Activated T-helper 2 cell treated with anti-CD3 and anti-CD28 coated beads, Interferon-gamma antibody, Interleukin-2, Interleukin-4, amounts not matched to agents 10 μg/mL and 5 μg/mL and 100 μg/mL, durations not matched to agents 14 hours and 24 hours and 36 hours (primary cell): ENCODE measurements around the gene ZNF226. TPM values are rescaled to one million over a fixed set of nuclear protein-coding genes. Genes with fewer than 3 reads are reported as not detected.
"Not testable (repeated sequence)": the region's sequence is repeated elsewhere in the genome, so short reads cannot be mapped to it uniquely, and the experiment has no call there.

Source experiments
- DNase-seq: peaks from one replicate; pipeline ENCODE4 v3.0.0; 2021; ENCODE audit warnings: low spot score
- H3K27ac Mint-ChIP-seq: one replicate; pipeline ENCODE4 v1.8.0; 2021; ENCODE audit warnings: mixed read lengths
- H3K27me3 Mint-ChIP-seq: one replicate; pipeline ENCODE4 v1.8.0; 2021; ENCODE audit warnings: low read depth, mixed read lengths
- H3K36me3 Mint-ChIP-seq: one replicate; pipeline ENCODE4 v1.8.0; 2021; ENCODE audit warnings: low read depth, mixed read lengths
- H3K4me1 Mint-ChIP-seq: one replicate; pipeline ENCODE4 v1.8.0; 2021; ENCODE audit warnings: low read depth, mixed read lengths
- H3K4me3 Mint-ChIP-seq: one replicate; pipeline ENCODE4 v1.8.0; 2021; ENCODE audit warnings: low read depth, mild to moderate bottlenecking, moderate library complexity, mixed read lengths
- H3K9me3 Mint-ChIP-seq: one replicate; pipeline ENCODE4 v1.8.0; 2021; ENCODE audit warnings: mixed read lengths
- intact Hi-C: fragments of 100-400 bp; cut with micrococcal nuclease; formaldehyde crosslinking; loops from one replicate; pipeline ENCODE4 v1.15.1; 2023
- total RNA-seq: library from RNA; stranded (reverse); gene quantifications from 2 replicates; pipeline ENCODE4 v1.2.3, GENCODE V29; 2022

Gene ZNF226
- total RNA-seq, result 6.6 and 9.8 TPM in 2 replicates

- peak; percentile 71 for DNase-seq
- H3K4me1 Mint-ChIP-seq, result peaks cover 22% of the 10 kb centered on the region
- intact Hi-C loops, result loop anchor here (1.0 to 10.0 kb wide), 5 partner anchors 24 to 160 kb away; partner anchors contain the start of genes ZNF224, ZNF225, ZNF230 and ZNF234
- H3K36me3 Mint-ChIP-seq, result peaks cover 56% of the 10 kb centered on the region
- no peaks in the 10 kb centered on the region for H3K27me3 Mint-ChIP-seq
- H3K4me3 Mint-ChIP-seq, result peak within 1 kb of the TSS; percentile 85
- H3K27ac Mint-ChIP-seq, result peak within 1 kb of the TSS; percentile 80
- H3K9me3 Mint-ChIP-seq, result peaks cover 73% of the 10 kb centered on the region
Measured at GRCh38 chr19:44164673-44165512, at the start of gene ZNF226. Gene ZNF226, plus strand, starts transcription at chr19:44165100. Its CDS starts 4,981 bp downstream, at chr19:44170081.

- H3K4me1 Mint-ChIP-seq, intact Hi-C loops, H3K4me3 Mint-ChIP-seq, H3K27ac Mint-ChIP-seq, H3K27me3 Mint-ChIP-seq, DNase-seq: not testable (repeated sequence)
- Mint-ChIP-seq H3K9me3 (peaks cover 58% of the 10 kb centered on the region), H3K36me3 (peaks cover 90% of the 10 kb centered on the region)
Measured at GRCh38 chr19:44121162-44121561, 43.7 kb upstream of the ZNF226 start.

GRCh38 chr19:44131955-44132354 is 32.9 kb upstream of the ZNF226 start:
- Mint-ChIP-seq H3K4me1 (no peaks in the 10 kb centered on the region), H3K36me3 (peaks cover 37% of the 10 kb centered on the region), H3K27me3 (no peaks in the 10 kb centered on the region), H3K9me3 (peaks cover 46% of the 10 kb centered on the region), H3K27ac (no peak overlapping the region), H3K4me3 (no peak overlapping the region)
- DNase-seq, result no peak
- intact Hi-C loops, result no loop called here

GRCh38 chr19:44141191-44142058 is 23.5 kb upstream of the ZNF226 start, which contains the start of gene ZNF234:
Gene ZNF234, plus strand, starts transcription at chr19:44141554. Its CDS starts 3,079 bp downstream, at chr19:44144633.
- H3K27me3 Mint-ChIP-seq, result no peaks in the 10 kb centered on the region
- peaks cover 14% of the 10 kb centered on the region for H3K4me1 Mint-ChIP-seq
- H3K27ac Mint-ChIP-seq, result peak within 1 kb of the TSS; percentile 89
- peaks cover 35% of the 10 kb centered on the region for H3K36me3 Mint-ChIP-seq
- H3K9me3 Mint-ChIP-seq, result peaks cover 30% of the 10 kb centered on the region
- H3K4me3 Mint-ChIP-seq, result peak within 1 kb of the TSS; percentile 96
- intact Hi-C loops, result loop anchor here (2.0 kb wide), 1 partner anchor 23 kb away; the partner anchor contains the start of gene ZNF226
- peak; percentile 57 for DNase-seq

- Mint-ChIP-seq H3K4me1 (peaks cover 14% of the 10 kb centered on the region), H3K27ac (peak overlapping the region; percentile 89), H3K9me3 (peaks cover 29% of the 10 kb centered on the region), H3K27me3 (no peaks in the 10 kb centered on the region), H3K4me3 (peak overlapping the region; percentile 96), H3K36me3 (peaks cover 36% of the 10 kb centered on the region)
- intact Hi-C loops, result no loop called here
- DNase-seq, result no peak
Measured at GRCh38 chr19:44142059-44142433, 22.9 kb upstream of the ZNF226 start.

- no peak overlapping the region for H3K27ac Mint-ChIP-seq
Measured at GRCh38 chr19:44149776-44150175, 15.1 kb upstream of the ZNF226 start.

GRCh38 chr19:44151491-44151890 is 13.4 kb upstream of the ZNF226 start:
- Mint-ChIP-seq H3K9me3 (peaks cover 45% of the 10 kb centered on the region), H3K27ac (no peak overlapping the region), H3K4me1 (no peaks in the 10 kb centered on the region), H3K27me3 (no peaks in the 10 kb centered on the region), H3K36me3 (peaks cover 81% of the 10 kb centered on the region), H3K4me3 (no peak overlapping the region)
- DNase-seq, result no peak
- intact Hi-C loops, result no loop called here

More at GRCh38 chr19:44149776-44150175, 15.1 kb upstream of the ZNF226 start:
- no peaks in the 10 kb centered on the region for H3K4me1 Mint-ChIP-seq
- DNase-seq, result no peak
- intact Hi-C loops, result no loop called here
- H3K27me3 Mint-ChIP-seq, result no peaks in the 10 kb centered on the region
- H3K9me3 Mint-ChIP-seq, result peaks cover 31% of the 10 kb centered on the region
- no peak overlapping the region for H3K4me3 Mint-ChIP-seq
- H3K36me3 Mint-ChIP-seq, result peaks cover 87% of the 10 kb centered on the region

- DNase-seq, result no peak
- Mint-ChIP-seq H3K4me1 (no peaks in the 10 kb centered on the region), H3K36me3 (peaks cover 62% of the 10 kb centered on the region), H3K4me3 (no peak overlapping the region), H3K27me3 (no peaks in the 10 kb centered on the region), H3K9me3 (peaks cover 79% of the 10 kb centered on the region), H3K27ac (no peak overlapping the region)
- intact Hi-C loops, result no loop called here
Measured at GRCh38 chr19:44156475-44156874, 8.4 kb upstream of the ZNF226 start.

- Mint-ChIP-seq H3K4me1 (peaks cover 22% of the 10 kb centered on the region), H3K36me3 (peaks cover 45% of the 10 kb centered on the region), H3K4me3 (no peak overlapping the region), H3K27me3 (no peaks in the 10 kb centered on the region), H3K9me3 (peaks cover 70% of the 10 kb centered on the region), H3K27ac (no peak overlapping the region)
- intact Hi-C loops, result loop anchor here (1.0 to 10.0 kb wide), 3 partner anchors 23 to 159 kb away; partner anchors contain the start of genes ZNF230 and ZNF234
- no peak for DNase-seq
Measured at GRCh38 chr19:44163789-44164188, 1.1 kb upstream of the ZNF226 start.

- intact Hi-C loops, result loop anchor here (1.0 to 10.0 kb wide), 3 partner anchors 23 to 159 kb away; partner anchors contain the start of genes ZNF230 and ZNF234
- peaks cover 71% of the 10 kb centered on the region for H3K9me3 Mint-ChIP-seq
- H3K4me1 Mint-ChIP-seq, result peaks cover 22% of the 10 kb centered on the region
- H3K36me3 Mint-ChIP-seq, result peaks cover 51% of the 10 kb centered on the region
- H3K27ac Mint-ChIP-seq, result peak overlapping the region; percentile 80
- no peak for DNase-seq
- peak overlapping the region; percentile 85 for H3K4me3 Mint-ChIP-seq
- H3K27me3 Mint-ChIP-seq, result no peaks in the 10 kb centered on the region
Measured at GRCh38 chr19:44164327-44164672, 600 bp upstream of the ZNF226 start.

GRCh38 chr19:44170660-44171059 is 5.8 kb downstream of the ZNF226 start:
- intact Hi-C loops, DNase-seq, H3K27ac Mint-ChIP-seq, H3K27me3 Mint-ChIP-seq, H3K4me3 Mint-ChIP-seq: not testable (repeated sequence)
- H3K9me3 Mint-ChIP-seq, result peaks cover 74% of the 10 kb centered on the region
- H3K4me1 Mint-ChIP-seq, result peaks cover 13% of the 10 kb centered on the region
- peaks cover 92% of the 10 kb centered on the region for H3K36me3 Mint-ChIP-seq

- Mint-ChIP-seq H3K4me1 (no peaks in the 10 kb centered on the region), H3K4me3 (no peak overlapping the region), H3K27me3 (no peaks in the 10 kb centered on the region), H3K36me3 (peaks cover 67% of the 10 kb centered on the region), H3K27ac (no peak overlapping the region), H3K9me3 (peaks cover 87% of the 10 kb centered on the region)
- intact Hi-C loops, result no loop called here
- DNase-seq, result no peak
Measured at GRCh38 chr19:44176590-44176989, 11.7 kb downstream of the ZNF226 start.
